ENCODE results near the gene SPAG17.

SPAG17 gene

GRCh38 chr1:118110580-118110979 lies 74.4 kb downstream of the SPAG17 start:
- Histone ChIP-seq H3K36me3 (no peaks in the 10 kb centered on the region), H3K27ac (no peak overlapping the region), H3K27me3 (ENCODE audit: insufficient read depth, low read depth, severe bottlenecking) (no peaks in the 10 kb centered on the region), H3K4me3 (ENCODE audit: low read depth, low read length) (no peak overlapping the region), H3K9me3 (ENCODE audit: severe bottlenecking) (no peaks in the 10 kb centered on the region)
- no peak for DNase-seq
- no peak for TF ChIP-seq CTCF (IDR thresholded peaks at IDR 0.05; ENCODE audit: low read depth, low read length)

GRCh38 chr1:118104951-118105350 lies 80.1 kb downstream of the SPAG17 start:
- Histone ChIP-seq H3K4me3 (ENCODE audit: low read depth, low read length) (no peak overlapping the region), H3K27ac (no peak overlapping the region), H3K9me3 (ENCODE audit: severe bottlenecking) (no peaks in the 10 kb centered on the region), H3K27me3 (ENCODE audit: insufficient read depth, low read depth, severe bottlenecking) (peaks cover 10% of the 10 kb centered on the region), H3K36me3 (no peaks in the 10 kb centered on the region)
- DNase-seq: no peak
- TF ChIP-seq CTCF (IDR thresholded peaks at IDR 0.05; ENCODE audit: low read depth, low read length): no peak

- TF ChIP-seq CTCF (IDR thresholded peaks at IDR 0.05; ENCODE audit: low read depth, low read length): no peak
- DNase-seq: no peak
- no peaks in the 10 kb centered on the region for H3K36me3 ChIP-seq
- H3K4me3 ChIP-seq (ENCODE audit: low read depth, low read length): no peak overlapping the region
- H3K27me3 ChIP-seq (ENCODE audit: insufficient read depth, low read depth, severe bottlenecking): peaks cover 10% of the 10 kb centered on the region
- no peaks in the 10 kb centered on the region for H3K9me3 ChIP-seq (ENCODE audit: severe bottlenecking)
- no peak overlapping the region for H3K27ac ChIP-seq
These were observed 82.6 kb downstream of the SPAG17 start for GRCh38 chr1:118102445-118102844.

- DNase-seq: no peak
- TF ChIP-seq CTCF (IDR thresholded peaks at IDR 0.05; ENCODE audit: low read depth, low read length): no peak
- Histone ChIP-seq H3K36me3 (no peaks in the 10 kb centered on the region), H3K27me3 (ENCODE audit: insufficient read depth, low read depth, severe bottlenecking) (peaks cover 10% of the 10 kb centered on the region), H3K27ac (no peak overlapping the region), H3K4me3 (ENCODE audit: low read depth, low read length) (no peak overlapping the region), H3K9me3 (ENCODE audit: severe bottlenecking) (no peaks in the 10 kb centered on the region)
These were observed 83.0 kb downstream of the SPAG17 start for GRCh38 chr1:118101999-118102398.

- Histone ChIP-seq H3K9me3 (ENCODE audit: severe bottlenecking) (no peaks in the 10 kb centered on the region), H3K27me3 (ENCODE audit: insufficient read depth, low read depth, severe bottlenecking) (peaks cover 10% of the 10 kb centered on the region), H3K36me3 (no peaks in the 10 kb centered on the region), H3K4me3 (ENCODE audit: low read depth, low read length) (no peak overlapping the region), H3K27ac (no peak overlapping the region)
- no peak for DNase-seq
- TF ChIP-seq CTCF (IDR thresholded peaks at IDR 0.05; ENCODE audit: low read depth, low read length): no peak
These were observed 83.5 kb downstream of the SPAG17 start for GRCh38 chr1:118101515-118101844.

- H3K4me3 ChIP-seq (ENCODE audit: low read depth, low read length): no peak overlapping the region
- no peak for TF ChIP-seq CTCF (IDR thresholded peaks at IDR 0.05; ENCODE audit: low read depth, low read length)
- H3K27ac ChIP-seq: no peak overlapping the region
- DNase-seq: no peak
- H3K36me3 ChIP-seq: no peaks in the 10 kb centered on the region
- peaks cover 10% of the 10 kb centered on the region for H3K27me3 ChIP-seq (ENCODE audit: insufficient read depth, low read depth, severe bottlenecking)
- no peaks in the 10 kb centered on the region for H3K9me3 ChIP-seq (ENCODE audit: severe bottlenecking)
These were observed 84.1 kb downstream of the SPAG17 start for GRCh38 chr1:118100686-118101514.
